ENCODE results near the gene DYNLL1. TPM values are rescaled to one million over a fixed set of nuclear protein-coding genes. Genes with fewer than 3 reads are reported as not detected.

DYNLL1 gene
- 572 to 625 TPM (median 592 TPM) in 5 replicates for total RNA-seq (2022; extraction: Qiagen RNA extraction)

GRCh38 chr12:120495731-120496412, at the start of gene DYNLL1:
DYNLL1 (plus strand) TSS chr12:120496113; CDS start chr12:120496422, 309 bp downstream.

GRCh38 chr12:120469450-120470149, 26.3 kb upstream of the DYNLL1 start, which contains the start of gene SRSF9:
SRSF9 (minus strand) TSS chr12:120469748; CDS start chr12:120469609, 139 bp downstream.

GRCh38 chr12:120528861-120529525, 33.1 kb downstream of the DYNLL1 start, which contains the start of gene COQ5:
COQ5 (minus strand) TSS chr12:120529158; CDS start chr12:120529141, 17 bp downstream.

GRCh38 chr12:120534203-120534702, 38.3 kb downstream of the DYNLL1 start, which contains the start of gene RNF10:
RNF10 (plus strand) TSS chr12:120534356; CDS start chr12:120534812, 456 bp downstream.

Other genes with a start within 250 kb of the DYNLL1 start
- 207 to 234 TPM (median 224 TPM) in 5 replicates for gene PXN, start 230.4 kb upstream of the DYNLL1 start, total RNA-seq (2022; extraction: Qiagen RNA extraction)
- 10.8 to 65.1 TPM in 2 of 5 replicates, not detected in the others for gene RNU4-2, start 204.2 kb upstream of the DYNLL1 start, total RNA-seq (2022; extraction: Qiagen RNA extraction)
- 97.7 TPM in 1 of 5 replicates, not detected in the others for gene RNU4-1, start 202.9 kb upstream of the DYNLL1 start, total RNA-seq (2022; extraction: Qiagen RNA extraction)
- gene SIRT4, start 193.8 kb upstream of the DYNLL1 start, total RNA-seq (2022; extraction: Qiagen RNA extraction) = 0.41 to 0.98 TPM (median 0.71 TPM) in 5 replicates
- gene PLA2G1B, start 168.3 kb upstream of the DYNLL1 start, total RNA-seq (2022; extraction: Qiagen RNA extraction) = 0.20 TPM in 1 of 5 replicates, not detected in the others
- 1.0 to 1.5 TPM (median 1.3 TPM) in 5 replicates for gene MSI1, start 126.9 kb upstream of the DYNLL1 start, total RNA-seq (2022; extraction: Qiagen RNA extraction)
- 674 to 853 TPM (median 841 TPM) in 5 replicates for gene COX6A1, start 58.0 kb upstream of the DYNLL1 start, total RNA-seq (2022; extraction: Qiagen RNA extraction)
- 66.8 to 81.2 TPM (median 71.7 TPM) in 5 replicates for gene TRIAP1, start 49.7 kb upstream of the DYNLL1 start, total RNA-seq (2022; extraction: Qiagen RNA extraction)
- 20.6 to 23.9 TPM (median 22.8 TPM) in 5 replicates for gene GATC, start 49.7 kb upstream of the DYNLL1 start, total RNA-seq (2022; extraction: Qiagen RNA extraction)
- 169 to 220 TPM (median 215 TPM) in 5 replicates for gene SRSF9, start 26.4 kb upstream of the DYNLL1 start, total RNA-seq (2022; extraction: Qiagen RNA extraction)
- gene COQ5, start 33.0 kb downstream of the DYNLL1 start, total RNA-seq (2022; extraction: Qiagen RNA extraction) = 26.3 to 29.4 TPM (median 27.7 TPM) in 5 replicates
- gene RNF10, start 38.2 kb downstream of the DYNLL1 start, total RNA-seq (2022; extraction: Qiagen RNA extraction) = 86.9 to 105 TPM (median 96.6 TPM) in 5 replicates
- 47.9 to 53.2 TPM (median 49.9 TPM) in 5 replicates for gene POP5, start 85.3 kb downstream of the DYNLL1 start, total RNA-seq (2022; extraction: Qiagen RNA extraction)
- 0.15 to 0.40 TPM (median 0.25 TPM) in 5 replicates for gene CABP1, start 144.5 kb downstream of the DYNLL1 start, total RNA-seq (2022; extraction: Qiagen RNA extraction)
- gene MLEC, start 191.0 kb downstream of the DYNLL1 start, total RNA-seq (2022; extraction: Qiagen RNA extraction) = 72.1 to 89.7 TPM (median 79.4 TPM) in 5 replicates
- 24.3 to 27.1 TPM (median 25.7 TPM) in 5 replicates for gene UNC119B, start 214.3 kb downstream of the DYNLL1 start, total RNA-seq (2022; extraction: Qiagen RNA extraction)
- gene ACADS, start 229.7 kb downstream of the DYNLL1 start, total RNA-seq (2022; extraction: Qiagen RNA extraction) = 9.9 to 12.0 TPM (median 11.7 TPM) in 5 replicates

Measured in A549 treated with AZD2906 at 1 μM for 4 hours (cell line).